Measurements from ENCODE around the gene RAP1GAP2. TPM values are rescaled to one million over a fixed set of nuclear protein-coding genes. Genes with fewer than 3 reads are reported as not detected.

The RAP1GAP2 gene
- total RNA-seq, 1 donor from 2014 or later: 30.4 TPM

DNA sequence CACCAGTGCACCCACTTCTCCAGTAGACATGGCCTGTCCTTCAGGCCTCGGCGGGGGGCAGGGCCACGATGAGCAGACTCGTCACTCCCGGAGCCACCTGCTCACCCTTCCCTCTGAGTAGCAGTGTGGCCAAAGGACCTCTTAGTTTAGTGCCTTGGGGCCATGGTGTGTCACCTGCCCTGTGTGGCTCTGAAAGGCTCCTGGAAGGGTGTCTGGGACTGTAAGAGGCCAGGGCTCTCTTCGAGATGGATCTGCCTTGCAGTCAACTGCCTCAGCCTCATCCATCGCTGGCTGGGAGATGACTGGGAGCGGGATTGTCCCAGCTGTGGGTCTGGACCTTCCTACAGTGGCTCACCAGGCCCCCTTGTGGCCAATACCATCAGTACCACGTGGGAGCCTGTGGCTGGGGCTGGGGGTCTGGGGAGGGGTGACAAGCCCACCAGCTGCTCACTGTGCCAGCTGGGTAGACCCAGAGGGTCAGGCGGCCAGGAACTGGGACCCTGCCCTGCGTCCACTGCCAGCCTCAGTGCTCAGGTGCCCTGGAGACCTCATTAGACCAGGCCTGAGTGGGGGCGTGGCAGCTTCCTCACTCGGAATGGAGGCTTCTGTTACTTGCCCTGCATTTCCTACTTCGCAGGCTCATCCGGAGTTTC, 133.8 kb downstream of the RAP1GAP2 start:
- TF ChIP-seq, protein P1, sequence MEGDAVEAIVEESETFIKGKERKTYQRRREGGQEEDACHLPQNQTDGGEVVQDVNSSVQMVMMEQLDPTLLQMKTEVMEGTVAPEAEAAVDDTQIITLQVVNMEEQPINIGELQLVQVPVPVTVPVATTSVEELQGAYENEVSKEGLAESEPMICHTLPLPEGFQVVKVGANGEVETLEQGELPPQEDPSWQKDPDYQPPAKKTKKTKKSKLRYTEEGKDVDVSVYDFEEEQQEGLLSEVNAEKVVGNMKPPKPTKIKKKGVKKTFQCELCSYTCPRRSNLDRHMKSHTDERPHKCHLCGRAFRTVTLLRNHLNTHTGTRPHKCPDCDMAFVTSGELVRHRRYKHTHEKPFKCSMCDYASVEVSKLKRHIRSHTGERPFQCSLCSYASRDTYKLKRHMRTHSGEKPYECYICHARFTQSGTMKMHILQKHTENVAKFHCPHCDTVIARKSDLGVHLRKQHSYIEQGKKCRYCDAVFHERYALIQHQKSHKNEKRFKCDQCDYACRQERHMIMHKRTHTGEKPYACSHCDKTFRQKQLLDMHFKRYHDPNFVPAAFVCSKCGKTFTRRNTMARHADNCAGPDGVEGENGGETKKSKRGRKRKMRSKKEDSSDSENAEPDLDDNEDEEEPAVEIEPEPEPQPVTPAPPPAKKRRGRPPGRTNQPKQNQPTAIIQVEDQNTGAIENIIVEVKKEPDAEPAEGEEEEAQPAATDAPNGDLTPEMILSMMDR (conservative IDR thresholded peaks at IDR 0.05; ENCODE audit: low read depth, low read length): peak; percentile 77
- no peak overlapping the region for H3K4me3 ChIP-seq (ENCODE audit: low read depth, low read length)
- no peak for DNase-seq (ENCODE audit: low read depth)

DNA sequence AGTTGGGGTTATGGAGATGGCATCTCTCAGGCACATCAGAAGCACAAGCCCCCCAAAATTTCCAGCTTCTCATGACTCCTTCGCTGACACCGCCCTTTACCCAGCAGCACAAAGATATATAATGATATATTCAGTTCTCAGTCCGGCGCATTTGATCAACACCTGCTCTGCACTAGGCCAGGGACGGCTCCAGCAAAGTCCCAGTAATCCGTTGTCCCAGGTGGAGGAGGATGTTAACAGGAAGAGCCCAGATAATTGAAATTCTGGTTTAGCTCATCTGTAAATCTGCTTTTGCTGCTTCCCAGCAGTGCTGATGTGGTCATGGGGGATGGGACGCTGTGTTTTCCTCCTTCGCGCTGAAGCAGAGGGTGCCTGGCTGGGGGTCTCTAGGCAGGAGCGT, 135.6 kb downstream of the RAP1GAP2 start:
- TF ChIP-seq, protein P1 (conservative IDR thresholded peaks at IDR 0.05; ENCODE audit: low read depth, low read length): no peak
- H3K4me3 ChIP-seq (ENCODE audit: low read depth, low read length): no peak overlapping the region
- no peak for DNase-seq (ENCODE audit: low read depth)

DNA sequence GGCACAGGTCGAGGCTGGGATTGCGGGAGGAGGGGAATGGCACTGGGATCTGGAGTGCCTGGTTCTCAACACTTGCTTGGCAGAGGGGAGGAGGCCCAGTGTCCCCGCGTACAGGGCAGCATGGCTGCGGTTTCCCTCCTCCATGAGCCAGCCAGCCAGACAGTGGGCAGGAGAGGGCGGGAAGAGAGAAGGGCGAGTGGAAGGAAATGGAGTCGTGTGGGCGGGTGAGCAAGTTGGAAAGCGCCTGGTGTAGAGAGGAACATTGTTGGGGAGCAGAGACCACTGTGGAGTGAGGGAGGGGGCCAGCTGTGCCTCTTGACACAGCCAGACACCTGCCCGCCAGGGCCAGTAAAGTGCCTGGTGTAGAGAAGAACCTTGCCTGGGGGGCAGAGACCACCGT, 136.7 kb downstream of the RAP1GAP2 start:
- DNase-seq (ENCODE audit: low read depth): no peak
- no peak overlapping the region for H3K4me3 ChIP-seq (ENCODE audit: low read depth, low read length)
- TF ChIP-seq, protein P1 (conservative IDR thresholded peaks at IDR 0.05; ENCODE audit: low read depth, low read length): no peak

DNA sequence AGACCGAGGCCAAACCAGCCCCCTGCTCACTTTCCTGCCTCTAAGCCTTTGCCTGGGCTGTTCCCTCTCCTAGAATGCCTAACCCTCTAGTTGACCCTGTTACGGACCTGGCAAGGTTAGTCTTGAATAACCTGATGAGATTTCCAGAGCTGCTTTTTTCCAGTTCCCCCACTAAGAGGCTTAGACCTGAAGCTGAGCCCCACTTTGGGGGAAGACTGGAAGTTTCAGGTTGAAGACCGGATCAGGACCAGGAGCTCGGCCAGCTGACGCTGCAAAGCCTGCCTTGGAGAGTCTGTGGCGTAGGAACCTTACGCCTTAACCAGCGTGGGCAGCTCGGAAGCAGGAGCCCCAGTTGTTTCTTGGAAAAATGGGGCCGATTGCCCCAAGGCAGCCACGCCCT, 137.4 kb downstream of the RAP1GAP2 start:
- DNase-seq (ENCODE audit: low read depth): no peak
- H3K4me3 ChIP-seq (ENCODE audit: low read depth, low read length): no peak overlapping the region
- TF ChIP-seq, protein P1 (conservative IDR thresholded peaks at IDR 0.05; ENCODE audit: low read depth, low read length): no peak

DNA sequence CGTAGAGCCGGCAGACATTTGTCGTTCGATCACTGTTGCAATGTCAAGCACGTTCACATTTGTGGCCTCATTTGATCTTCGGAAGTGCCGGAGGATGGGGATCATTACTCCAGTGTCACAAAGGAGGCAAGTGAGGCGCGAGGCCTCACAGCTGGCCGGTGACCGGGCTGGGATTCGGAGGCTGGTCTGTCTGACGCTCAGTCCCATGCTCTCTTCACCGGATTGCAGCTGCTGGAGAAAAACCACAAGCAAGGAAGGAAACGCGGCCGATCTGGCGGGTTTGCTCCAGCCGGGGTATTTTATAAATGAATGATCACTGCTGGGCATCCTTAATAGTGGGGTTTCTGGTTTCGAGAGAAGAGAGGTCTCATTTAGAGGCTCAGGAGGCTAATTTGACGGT, 139.4 kb downstream of the RAP1GAP2 start:
- DNase-seq (ENCODE audit: low read depth): no peak
- TF ChIP-seq, protein P1 (conservative IDR thresholded peaks at IDR 0.05; ENCODE audit: low read depth, low read length): no peak
- H3K4me3 ChIP-seq (ENCODE audit: low read depth, low read length): no peak overlapping the region

DNA sequence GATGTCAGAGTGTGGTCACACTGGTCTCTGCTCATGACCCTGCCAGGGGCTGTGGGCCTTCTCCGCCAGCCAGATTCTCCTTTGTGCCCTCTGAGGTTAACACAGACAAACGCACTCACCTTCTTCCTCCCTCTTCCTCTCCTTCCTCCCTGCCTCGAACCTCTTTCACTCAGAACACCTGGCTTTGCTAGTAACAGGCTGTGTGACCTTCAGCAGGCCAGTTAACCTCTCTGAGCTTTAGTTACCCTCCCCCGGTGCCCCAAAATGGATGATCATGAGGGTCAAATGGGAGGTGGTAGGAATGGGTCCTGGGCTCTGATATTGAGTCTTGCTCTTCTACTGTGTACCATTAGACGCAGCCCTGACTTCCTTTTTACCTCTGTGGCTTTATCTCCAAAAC, 140.1 kb downstream of the RAP1GAP2 start:
- TF ChIP-seq, protein P1 (conservative IDR thresholded peaks at IDR 0.05; ENCODE audit: low read depth, low read length): no peak
- DNase-seq (ENCODE audit: low read depth): no peak
- H3K4me3 ChIP-seq (ENCODE audit: low read depth, low read length): no peak overlapping the region

DNA sequence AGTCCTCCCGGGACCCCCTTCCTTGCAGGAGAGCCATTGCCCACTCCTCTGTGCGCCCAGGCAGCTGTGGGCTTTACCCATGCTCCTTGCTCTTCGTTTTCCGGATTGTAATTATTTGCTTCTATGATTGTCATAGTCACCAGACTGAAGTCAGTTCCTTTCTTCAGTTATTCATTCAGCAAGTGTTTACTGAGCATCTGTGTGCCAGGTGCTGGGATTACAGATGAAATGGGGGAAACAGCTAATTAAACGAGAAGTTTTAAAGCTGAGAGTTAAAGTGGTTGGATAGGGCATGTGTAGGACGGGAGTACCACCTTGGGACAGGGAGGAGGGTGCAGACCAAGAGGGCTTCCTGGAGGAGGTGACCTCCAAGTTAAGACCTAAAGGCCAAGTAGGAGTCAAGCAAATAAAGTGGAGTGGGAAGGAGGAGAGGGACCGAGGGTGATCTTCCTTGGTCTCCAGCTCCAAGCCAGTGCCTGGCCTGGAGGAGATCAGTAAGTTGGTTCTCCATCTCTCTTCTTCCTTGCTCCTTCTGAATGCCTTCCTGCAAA, 140.6 kb downstream of the RAP1GAP2 start:
- no peak overlapping the region for H3K4me3 ChIP-seq (ENCODE audit: low read depth, low read length)
- DNase-seq (ENCODE audit: low read depth): no peak
- TF ChIP-seq, protein P1 (conservative IDR thresholded peaks at IDR 0.05; ENCODE audit: low read depth, low read length): no peak
